ENCODE results near the gene PPP6R1.

- no peak for TF ChIP-seq CTCF (conservative IDR thresholded peaks at IDR 0.05 in 1 of 2, IDR thresholded peaks at IDR 0.05 in 1 of 2; ENCODE audit: low read depth in 1 of 2, low read length in 2 of 2)
- TF ChIP-seq EZH2 (IDR thresholded peaks at IDR 0.05; ENCODE audit: low read length, missing control alignments): no peak
Observed at GRCh38 chr19:55277494-55277893, 18.7 kb upstream of the PPP6R1 start.

Data from fibroblast of lung (primary cell).